CD4-positive, alpha-beta memory T cell (primary cell): ENCODE data around the gene S100A1. TPM values are rescaled to one million over a fixed set of nuclear protein-coding genes. Genes with fewer than 3 reads are reported as not detected.

Source experiments
- CTCF ChIA-PET: fragments of 350-600 bp; sonication (Branson Sonifier 250); formaldehyde crosslinking; loops from one replicate; lab custom pipeline; 2021; ENCODE audit warnings: inconsistent platforms; ENCODE audit not compliant: partially characterized antibody; lab: Charles Lee
- POLR2A ChIA-PET: fragments of 350-600 bp; sonication (Branson Sonifier 250); formaldehyde crosslinking; loops from one replicate; lab custom pipeline; 2021; ENCODE audit not compliant: partially characterized antibody; lab: Charles Lee
- DNase-seq, 5 donors: peaks; one replicate each; pipeline versions ENCODE4 v3.0.0 to v3.0.0-alpha.2; 2020 to 2022; ENCODE audit warnings: mixed read lengths in 1 of 5
- H3K27ac ChIP-seq: one replicate; pipeline ENCODE4 v1.7.0; 2013; ENCODE audit warnings: low read depth, low read length
- H3K27me3 ChIP-seq: 2 replicates; pipeline ENCODE4 v1.7.0; 2013; ENCODE audit warnings: mild to moderate bottlenecking, low read length, moderate library complexity; ENCODE audit not compliant: insufficient read depth
- H3K36me3 ChIP-seq: 2 replicates; pipeline ENCODE4 v1.7.0; 2013; ENCODE audit warnings: mild to moderate bottlenecking, low read length, moderate library complexity; ENCODE audit not compliant: insufficient read depth
- H3K4me1 ChIP-seq: 2 replicates; pipeline ENCODE4 v1.7.0; 2013; ENCODE audit warnings: mild to moderate bottlenecking, low read length, moderate library complexity; ENCODE audit not compliant: insufficient read depth
- H3K4me3 ChIP-seq, 2 donors: one replicate each; pipeline ENCODE4 v1.7.0; 2013; ENCODE audit warnings: low read length in 2 of 2, mild to moderate bottlenecking in 1 of 2
- H3K9me3 ChIP-seq, 2 donors: one replicate each; pipeline ENCODE4 v1.7.0; 2013; ENCODE audit warnings: low read length in 2 of 2, control low read depth in 1 of 2; ENCODE audit not compliant: control insufficient read depth in 1 of 2
- H3K27ac Mint-ChIP-seq, 7 donors: one replicate each; pipeline ENCODE4 v1.8.0; 2020 to 2021; ENCODE audit warnings: mixed read lengths in 7 of 7, mild to moderate bottlenecking in 6 of 7, inconsistent platforms in 3 of 7, moderate library complexity in 3 of 7
- H3K27me3 Mint-ChIP-seq, 2 donors: one replicate each; pipeline ENCODE4 v1.8.0; 2020 to 2021; ENCODE audit warnings: mixed read lengths in 2 of 2
- H3K36me3 Mint-ChIP-seq, 2 donors: one replicate each; pipeline ENCODE4 v1.8.0; 2020 to 2021; ENCODE audit warnings: mixed read lengths in 2 of 2, inconsistent platforms in 1 of 2, mild to moderate bottlenecking in 1 of 2
- H3K4me1 Mint-ChIP-seq, 4 donors: one replicate each; pipeline ENCODE4 v1.8.0; 2020 to 2021; ENCODE audit warnings: mixed read lengths in 4 of 4, mild to moderate bottlenecking in 1 of 4
- H3K4me3 Mint-ChIP-seq, 8 donors: one replicate each; pipeline ENCODE4 v1.8.0; 2020 to 2021; ENCODE audit warnings: mixed read lengths in 8 of 8, mild to moderate bottlenecking in 7 of 8, moderate library complexity in 6 of 8, inconsistent platforms in 3 of 8
- H3K9me3 Mint-ChIP-seq, 8 donors: one replicate each; pipeline ENCODE4 v1.8.0; 2020 to 2021; ENCODE audit warnings: mixed read lengths in 8 of 8, mild to moderate bottlenecking in 5 of 8, inconsistent platforms in 3 of 8, moderate library complexity in 1 of 8
- intact Hi-C: fragments of 100-400 bp; cut with micrococcal nuclease; formaldehyde crosslinking; loops from one replicate; pipeline ENCODE4 v1.15.1; 2023
- polyA plus RNA-seq, 2 donors: library from polyadenylated mRNA; unstranded; fragments of 300-500 nt; fragmentation: Illumina TruSeq; gene quantifications; one replicate each; pipeline ENCODE4 v1.2.3, GENCODE V29; 2021
- total RNA-seq, 2 experiments: library from RNA; stranded (reverse); gene quantifications; one replicate each; pipeline ENCODE4 v1.2.3, GENCODE V29; 2021

Gene S100A1
- total and polyA plus RNA-seq, 4 experiments from 2014 or later, result not detected

DNA sequence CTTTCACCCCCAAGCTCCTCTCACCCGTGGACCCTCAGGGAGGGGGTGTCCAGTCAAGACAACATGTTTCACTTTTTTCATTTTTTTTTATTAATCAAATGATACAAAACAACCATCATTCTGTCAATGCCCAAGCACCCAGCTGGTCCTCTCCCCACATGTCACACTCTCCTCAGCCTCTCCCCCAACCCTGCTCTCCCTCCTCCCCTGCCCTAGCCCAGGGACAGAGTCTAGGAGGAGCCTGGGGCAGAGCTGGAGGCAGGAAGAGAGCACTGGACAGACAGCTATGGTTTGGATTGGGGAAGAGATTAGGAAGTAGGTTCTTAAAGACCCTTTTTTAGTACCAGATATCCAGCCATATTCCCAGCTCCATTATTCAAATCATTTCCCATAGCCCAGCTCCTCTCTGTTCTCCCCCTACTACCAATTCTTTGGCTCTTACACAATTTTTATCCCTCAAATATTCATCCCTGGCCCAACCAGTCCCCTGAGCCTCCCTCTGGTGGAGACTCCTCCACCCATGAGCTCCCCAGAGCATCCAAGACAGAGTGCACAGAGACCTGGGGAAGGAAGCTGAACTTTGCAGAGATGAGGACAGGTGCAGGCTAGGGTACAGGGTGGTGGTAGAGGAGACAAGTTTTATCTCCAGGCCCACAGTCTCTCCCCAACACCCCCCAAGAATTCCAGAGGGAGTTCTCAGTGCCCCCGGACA lies 13.9 kb upstream of the S100A1 start:
- Histone ChIP-seq H3K9me3 (no peaks in the 10 kb centered on the region), H3K36me3 (no peaks in the 10 kb centered on the region), H3K4me3 (no peak overlapping the region), H3K27me3 (no peaks in the 10 kb centered on the region), H3K27ac (no peak overlapping the region), H3K4me1 (no peaks in the 10 kb centered on the region)
- Mint-ChIP-seq H3K9me3 (peaks cover 0 to 3% (median 0%) of the 10 kb centered on the region in 8 donors), H3K4me3 (no peak overlapping the region), H3K27me3 (peaks cover 0 to 1% of the 10 kb centered on the region in 2 donors), H3K4me1 (peaks cover 0 to 5% (median under 1%) of the 10 kb centered on the region in 4 donors), H3K27ac (peak overlapping the region in 1 of 7 donors; percentile 5), H3K36me3 (no peaks in the 10 kb centered on the region)
- CTCF ChIA-PET, result interaction anchor here (0.8 to 7.7 kb wide), 4 partner anchors 43 to 120 kb away, joined by 3 to 142 read pairs (median 5); no protein-coding TSS in a partner anchor
- intact Hi-C loops, result no loop called here
- DNase-seq, result no peak
- POLR2A ChIA-PET, result interaction anchor here (1.7 kb wide), 1 partner anchor 69 kb away, joined by 7 read pairs; the partner anchor contains the start of gene S100A4

DNA sequence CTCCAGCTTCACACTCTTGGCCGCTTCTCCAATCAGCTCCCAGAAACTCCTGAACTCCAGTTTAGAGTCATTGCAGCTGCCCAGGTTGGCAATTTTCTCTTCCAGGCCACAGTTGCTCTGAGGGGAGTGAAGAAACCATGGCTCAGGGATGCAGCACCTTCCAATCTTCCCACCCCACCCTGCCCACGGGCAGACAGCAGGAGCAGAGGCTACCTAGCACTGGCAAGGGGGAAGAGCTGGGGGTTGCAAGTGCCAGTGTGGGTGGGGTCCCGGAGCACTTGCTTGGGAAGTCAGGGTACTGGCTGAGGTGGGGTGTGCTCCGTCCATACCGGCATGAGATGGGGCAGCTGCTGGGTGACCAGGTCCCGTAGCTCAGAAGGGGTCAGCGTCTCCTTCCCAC lies 13.3 kb upstream of the S100A1 start:
- Mint-ChIP-seq H3K4me3 (no peak overlapping the region), H3K9me3 (peaks cover 0 to 3% (median 0%) of the 10 kb centered on the region in 8 donors)

DNA sequence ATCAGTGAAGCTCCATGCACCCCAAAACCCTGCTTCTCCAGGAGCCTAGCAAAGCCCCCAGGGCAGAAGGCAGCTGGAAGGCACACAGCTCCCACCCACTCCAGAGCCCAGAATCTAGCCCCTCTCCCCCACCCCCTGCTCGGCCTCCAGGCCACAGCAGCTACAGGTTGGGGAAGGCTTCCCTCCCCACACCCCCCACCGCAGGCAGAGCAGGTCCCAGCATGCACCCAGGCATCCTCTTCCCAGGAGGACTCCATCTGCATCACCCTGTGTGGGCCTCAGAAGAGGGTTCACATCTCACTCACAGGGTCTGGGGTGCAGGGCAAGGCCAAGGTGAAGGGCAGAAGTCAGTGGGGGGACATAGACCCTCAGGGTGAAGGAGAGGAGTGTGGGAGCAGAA lies 12.8 kb upstream of the S100A1 start:
- ChIA-PET POLR2A (interaction anchor here (1.5 to 1.7 kb wide), 2 partner anchors 70 to 83 kb away, joined by 4 to 7 read pairs; partner anchors contain the start of gene S100A4), CTCF (interaction anchor here (0.8 to 7.7 kb wide), 6 partner anchors 23 to 121 kb away, joined by 3 to 142 read pairs (median 6); no protein-coding TSS in a partner anchor)
- Histone ChIP-seq H3K36me3 (no peaks in the 10 kb centered on the region), H3K4me3 (no peak overlapping the region), H3K9me3 (no peaks in the 10 kb centered on the region), H3K27me3 (no peaks in the 10 kb centered on the region), H3K4me1 (no peaks in the 10 kb centered on the region), H3K27ac (no peak overlapping the region)
- intact Hi-C loops, result loop anchor here (5.0 kb wide), 1 partner anchor 48 kb away; the partner anchor contains the start of gene S100A2
- no peak overlapping the region for H3K4me3 Mint-ChIP-seq
- H3K27me3 Mint-ChIP-seq, result peaks cover 0 to 1% of the 10 kb centered on the region in 2 donors
- peaks cover 0 to 5% (median under 1%) of the 10 kb centered on the region in 4 donors for H3K4me1 Mint-ChIP-seq
- no peaks in the 10 kb centered on the region for H3K36me3 Mint-ChIP-seq
- no peak overlapping the region for H3K27ac Mint-ChIP-seq
- no peak for DNase-seq
- H3K9me3 Mint-ChIP-seq, result peaks cover 0 to 3% (median 0%) of the 10 kb centered on the region in 8 donors

More for the DNA sequence above, 13.3 kb upstream of the S100A1 start:
- DNase-seq, result no peak
- no peaks in the 10 kb centered on the region for H3K36me3 ChIP-seq
- Mint-ChIP-seq H3K27me3 (peaks cover 0 to 1% of the 10 kb centered on the region in 2 donors), H3K36me3 (no peaks in the 10 kb centered on the region), H3K4me1 (peaks cover 0 to 5% (median under 1%) of the 10 kb centered on the region in 4 donors), H3K27ac (no peak overlapping the region)
- no peaks in the 10 kb centered on the region for H3K9me3 ChIP-seq
- no peak overlapping the region for H3K27ac ChIP-seq
- H3K4me3 ChIP-seq, result no peak overlapping the region
- H3K4me1 ChIP-seq, result no peaks in the 10 kb centered on the region
- intact Hi-C loops, result loop anchor here (5.0 kb wide), 1 partner anchor 48 kb away; the partner anchor contains the start of gene S100A2
- H3K27me3 ChIP-seq, result no peaks in the 10 kb centered on the region
- POLR2A ChIA-PET, result interaction anchor here (1.5 to 1.7 kb wide), 2 partner anchors 69 to 82 kb away, joined by 4 to 7 read pairs; partner anchors contain the start of gene S100A4
- CTCF ChIA-PET, result interaction anchor here (0.8 to 7.7 kb wide), 3 partner anchors 44 to 121 kb away, joined by 3 to 142 read pairs (median 7); no protein-coding TSS in a partner anchor

DNA sequence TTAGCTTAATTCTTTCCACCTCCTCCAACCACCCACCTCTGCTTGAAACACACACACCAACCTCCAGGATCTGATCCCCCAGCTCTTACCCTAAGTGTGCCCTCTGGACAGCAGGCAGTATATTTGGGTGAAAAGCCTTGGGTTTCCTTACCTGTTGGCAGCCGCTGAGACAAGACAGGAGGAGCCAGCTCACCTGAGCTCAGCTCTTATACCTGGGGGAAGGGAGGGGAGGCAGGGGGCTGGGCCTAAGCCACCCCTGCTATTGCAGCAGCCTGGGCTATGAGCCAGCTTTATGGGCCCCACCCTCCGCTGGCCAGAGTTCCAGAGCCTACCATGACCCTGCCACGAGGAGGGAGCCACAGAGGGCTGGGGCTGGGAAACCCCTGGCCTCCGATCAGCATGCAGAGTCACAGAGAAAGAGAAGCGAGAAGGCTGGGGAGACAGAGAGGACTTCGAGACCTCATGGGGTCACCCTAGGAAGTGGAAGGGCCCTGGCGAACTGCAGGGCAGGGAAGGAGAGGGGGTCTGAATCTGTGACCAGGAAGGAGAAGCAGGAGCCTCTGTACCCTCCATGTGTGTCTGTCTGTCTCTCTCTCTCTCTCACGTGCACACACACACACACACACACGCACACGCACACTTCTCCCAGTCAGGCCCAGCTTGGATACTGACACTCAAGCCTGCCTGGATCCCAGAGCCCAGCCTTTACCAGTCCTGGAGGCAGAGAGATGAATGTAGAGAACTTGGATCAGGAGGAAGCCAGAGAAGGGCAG lies 11.9 kb upstream of the S100A1 start, which contains the start of gene S100A14:
TSS of gene S100A14 (minus strand) at position 182 of the 773 bp plus-strand sequence. CDS start 467 bp downstream, outside the sequence.
- POLR2A ChIA-PET, result interaction anchor here (1.5 to 1.7 kb wide), 2 partner anchors 71 to 84 kb away, joined by 4 to 7 read pairs; partner anchors contain the start of gene S100A4
- Histone ChIP-seq H3K27me3 (no peaks in the 10 kb centered on the region), H3K27ac (no peak within 1 kb of the TSS), H3K36me3 (no peaks in the 10 kb centered on the region), H3K4me3 (no peak within 1 kb of the TSS), H3K4me1 (no peaks in the 10 kb centered on the region), H3K9me3 (no peaks in the 10 kb centered on the region)
- H3K36me3 Mint-ChIP-seq, result no peaks in the 10 kb centered on the region
- peaks cover 0 to 3% (median 0%) of the 10 kb centered on the region in 8 donors for H3K9me3 Mint-ChIP-seq
- H3K4me3 Mint-ChIP-seq, result no peak within 1 kb of the TSS
- CTCF ChIA-PET, result interaction anchor here (0.9 to 7.7 kb wide), 7 partner anchors 24 to 108 kb away, joined by 3 to 142 read pairs (median 7); partner anchors contain the start of gene S100A6
- DNase-seq, result no peak
- H3K27me3 Mint-ChIP-seq, result peaks cover 0 to 1% of the 10 kb centered on the region in 2 donors
- peaks cover 0 to 5% (median under 1%) of the 10 kb centered on the region in 4 donors for H3K4me1 Mint-ChIP-seq
- intact Hi-C loops, result loop anchor here (5.0 kb wide), 1 partner anchor 49 kb away; the partner anchor contains the start of gene S100A2
- H3K27ac Mint-ChIP-seq, result peak within 1 kb of the TSS in 2 of 7 donors; percentile 25 to 57

DNA sequence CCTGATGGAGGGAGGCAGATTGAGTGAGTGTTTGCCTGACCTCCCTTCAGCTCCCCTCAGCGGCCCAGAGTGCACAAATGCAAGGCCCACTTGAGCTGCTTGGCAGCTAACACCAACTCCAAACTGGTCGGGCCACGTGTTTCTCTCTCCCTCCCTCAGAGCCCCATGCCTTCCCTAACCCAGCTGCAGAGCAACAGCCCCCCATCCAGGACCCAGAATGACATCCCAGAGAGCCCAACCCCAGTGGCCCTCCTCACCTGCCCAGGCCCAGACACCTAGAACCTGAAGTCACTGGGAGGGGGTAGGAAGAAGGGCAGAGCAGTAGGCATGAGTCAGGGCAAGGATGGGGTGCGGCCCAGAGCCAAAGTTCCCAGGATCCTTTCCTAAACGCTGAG lies 11.3 kb upstream of the S100A1 start:
- DNase-seq, result no peak

DNA sequence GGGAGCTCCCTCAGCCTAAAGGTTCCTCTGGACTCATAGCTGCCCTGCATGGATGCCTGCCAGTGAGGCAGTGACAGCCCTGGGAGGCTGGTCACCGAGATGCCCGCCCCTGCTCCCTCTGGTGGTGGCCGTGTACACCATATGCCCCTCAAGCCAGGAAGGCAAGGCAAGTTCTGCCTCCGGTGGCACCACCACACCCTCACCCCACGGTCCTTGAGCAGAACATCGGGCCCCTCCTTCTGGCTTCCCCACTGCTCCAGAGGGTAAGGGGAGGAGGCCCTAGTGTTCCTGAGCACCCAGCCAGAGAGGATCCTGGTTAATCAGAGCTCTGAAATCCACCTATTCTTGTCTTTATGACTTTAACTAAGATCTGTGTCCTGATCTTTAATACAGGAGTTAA lies 10.6 kb upstream of the S100A1 start:
- no peak overlapping the region for H3K4me3 Mint-ChIP-seq
- POLR2A ChIA-PET, result no interaction called here
- H3K9me3 Mint-ChIP-seq, result peaks cover 0 to 1% (median 0%) of the 10 kb centered on the region in 8 donors
- Histone ChIP-seq H3K4me3 (no peak overlapping the region), H3K9me3 (no peaks in the 10 kb centered on the region), H3K27me3 (no peaks in the 10 kb centered on the region), H3K27ac (no peak overlapping the region), H3K36me3 (no peaks in the 10 kb centered on the region), H3K4me1 (no peaks in the 10 kb centered on the region)
- peak in 3 of 5 donors; percentile 50 to 63 (median 55) for DNase-seq
- H3K4me1 Mint-ChIP-seq, result peaks cover 0 to 5% (median 0%) of the 10 kb centered on the region in 4 donors
- peak overlapping the region in 1 of 7 donors; percentile 4 for H3K27ac Mint-ChIP-seq
- H3K36me3 Mint-ChIP-seq, result no peaks in the 10 kb centered on the region
- H3K27me3 Mint-ChIP-seq, result peaks cover 0 to 1% of the 10 kb centered on the region in 2 donors
- CTCF ChIA-PET, result interaction anchor here (0.8 to 7.7 kb wide), 16 partner anchors 9 to 265 kb away, joined by 3 to 142 read pairs (median 4); partner anchors contain the start of genes CHTOP, ILF2, S100A4 and S100A6
- intact Hi-C loops, result loop anchor here (1.0 to 5.0 kb wide), 2 partner anchors 50 to 108 kb away; partner anchors contain the start of gene S100A2

More for the DNA sequence above, 11.3 kb upstream of the S100A1 start:
- Histone ChIP-seq H3K27me3 (no peaks in the 10 kb centered on the region), H3K36me3 (no peaks in the 10 kb centered on the region), H3K9me3 (no peaks in the 10 kb centered on the region), H3K27ac (no peak overlapping the region), H3K4me1 (no peaks in the 10 kb centered on the region), H3K4me3 (no peak overlapping the region)
- Mint-ChIP-seq H3K9me3 (peaks cover 0 to 1% (median 0%) of the 10 kb centered on the region in 8 donors), H3K27me3 (peaks cover 0 to 1% of the 10 kb centered on the region in 2 donors), H3K27ac (peak overlapping the region in 1 of 7 donors; percentile 57), H3K4me3 (no peak overlapping the region), H3K36me3 (no peaks in the 10 kb centered on the region), H3K4me1 (peaks cover 0 to 5% (median 0%) of the 10 kb centered on the region in 4 donors)
- POLR2A ChIA-PET, result no interaction called here
- CTCF ChIA-PET, result interaction anchor here (1.2 to 7.7 kb wide), 10 partner anchors 8 to 108 kb away, joined by 3 to 142 read pairs (median 7); partner anchors contain the start of genes CHTOP and S100A6
- intact Hi-C loops, result loop anchor here (1.0 to 5.0 kb wide), 2 partner anchors 50 to 108 kb away; partner anchors contain the start of gene S100A2
